GM12878 (cell line): ENCODE measurements around the gene KLHDC10. TPM values are rescaled to one million over a fixed set of nuclear protein-coding genes. Genes with fewer than 3 reads are reported as not detected.

Experiments
- CBX5 ChIP-seq: sonication (generic); IDR thresholded peaks from 2 replicates; pipeline ENCODE4 v1.6.1; 2016; ENCODE audit warnings: low read depth, moderate library complexity, mild to moderate bottlenecking, inconsistent platforms
- CREB1 ChIP-seq: IDR thresholded peaks from 2 replicates; pipeline ENCODE4 v1.6.1; 2012; ENCODE audit warnings: low read depth, mild to moderate bottlenecking, inconsistent platforms
- DPF2 ChIP-seq: fragments of 450-650 bp; IDR thresholded peaks from 2 replicates; pipeline ENCODE4 v1.6.1; 2017; ENCODE audit warnings: mild to moderate bottlenecking
- EZH2 ChIP-seq: IDR thresholded peaks from 2 replicates; pipeline ENCODE4 v1.6.1; 2012; ENCODE audit warnings: low read depth, mild to moderate bottlenecking, control low read depth, inconsistent platforms, low read length, borderline replicate concordance; ENCODE audit not compliant: control insufficient read depth
- KLF5 ChIP-seq: fragments of 450-650 bp; IDR thresholded peaks from 2 replicates; pipeline ENCODE4 v1.6.1; 2014; ENCODE audit warnings: mild to moderate bottlenecking; ENCODE audit not compliant: partially characterized antibody
- NFYB ChIP-seq: IDR thresholded peaks from 2 replicates; pipeline ENCODE4 v1.6.1; 2011; ENCODE audit warnings: low read depth, mild to moderate bottlenecking, low read length, improper control_type of control experiment, moderate library complexity; ENCODE audit not compliant: insufficient read depth
- NR2C1 ChIP-seq: fragments of 450-650 bp; IDR thresholded peaks from 2 replicates; pipeline ENCODE4 v1.6.1; 2017; ENCODE audit warnings: antibody characterized with exemption, mild to moderate bottlenecking, moderate library complexity
- PML ChIP-seq: IDR thresholded peaks from 2 replicates; pipeline ENCODE4 v1.6.1; 2012; ENCODE audit warnings: low read length, inconsistent platforms
- POLR2A ChIP-seq: IDR thresholded peaks from 2 replicates; pipeline ENCODE4 v1.6.1; 2011; ENCODE audit warnings: low read depth, mild to moderate bottlenecking, low read length
- POLR2AphosphoS2 ChIP-seq: IDR thresholded peaks from 2 replicates; pipeline ENCODE4 v1.6.1; 2011; ENCODE audit warnings: low read depth, mild to moderate bottlenecking, low read length, improper control_type of control experiment, moderate library complexity
- POU2F2 ChIP-seq: IDR thresholded peaks from 3 replicates; pipeline ENCODE4 v1.6.1; 2011; ENCODE audit warnings: low read depth, mild to moderate bottlenecking, low read length, borderline replicate concordance
- SMARCA5 ChIP-seq: fragments of 450-650 bp; IDR thresholded peaks from 2 replicates; pipeline ENCODE4 v1.6.1; 2017; ENCODE audit warnings: mild to moderate bottlenecking
- TBL1XR1 ChIP-seq: IDR thresholded peaks from 2 replicates; pipeline ENCODE4 v1.6.1; 2012; ENCODE audit warnings: low read depth, low read length, improper control_type of control experiment
- TCF7 ChIP-seq: IDR thresholded peaks from 2 replicates; pipeline ENCODE4 v1.6.1; 2014; ENCODE audit warnings: antibody characterized with exemption, borderline replicate concordance
- YY1 ChIP-seq: IDR thresholded peaks from 2 replicates; pipeline ENCODE4 v1.6.1; 2011; ENCODE audit warnings: low read depth, mild to moderate bottlenecking, low read length
- ZNF217 ChIP-seq: fragments of 450-650 bp; IDR thresholded peaks from 2 replicates; pipeline ENCODE4 v1.6.1; 2017; ENCODE audit warnings: antibody characterized with exemption, mild to moderate bottlenecking
- ZNF24 ChIP-seq: fragments of 450-650 bp; IDR thresholded peaks from 2 replicates; pipeline ENCODE4 v1.6.1; 2017; ENCODE audit warnings: antibody characterized with exemption, mild to moderate bottlenecking
- polyA plus RNA-seq, 11 experiments: library from polyadenylated mRNA; depleted of rRNA in 4 of 11; unstranded in 6 of 11; stranded (reverse) in 5 of 11; fragments of >200 nt; fragmentation: Nextera tagmentation in 4 of 11; fragmentation: Illumina TruSeq in 1 of 11; extraction: Ambion mirVana in 4 of 11; extraction: Trizol in 1 of 11; gene quantifications; 1 replicate in 1 of 11; 2 replicates in 10 of 11; pipeline versions ENCODE4 v1.2.1 to v1.2.3, GENCODE V29; 2011 to 2016; ENCODE audit warnings: inconsistent platforms in 2 of 11, missing spikeins in 2 of 11, low read depth in 1 of 11
- total RNA-seq, 4 experiments: library from RNA; depleted of rRNA in 3 of 4; stranded (reverse); fragments of >200 nt in 3 of 4; fragmentation: Illumina TruSeq in 1 of 4; extraction: Trizol in 1 of 4; gene quantifications; 2 replicates each; pipeline versions ENCODE4 v1.2.1 to v1.2.3, GENCODE V29; 2013 to 2021
- TF ChIP-seq, protein P1 (sequence below): IDR thresholded peaks from 2 replicates; pipeline ENCODE4 v1.6.1; 2011; ENCODE audit warnings: low read depth, mild to moderate bottlenecking, low read length, moderate library complexity, borderline replicate concordance; ENCODE audit errors: extremely low read depth
- TF ChIP-seq, protein P2 (sequence below): IDR thresholded peaks from 2 replicates; pipeline ENCODE4 v1.6.1; 2012; ENCODE audit warnings: low read length, inconsistent platforms
- TF ChIP-seq, protein P3 (sequence below): fragments of 450-650 bp; conservative IDR thresholded peaks from 2 replicates; pipeline ENCODE4 v1.6.1; 2017; ENCODE audit warnings: mild to moderate bottlenecking, moderate library complexity
- TF ChIP-seq, protein P4 (sequence below): fragments of 450-650 bp; IDR thresholded peaks from 2 replicates; pipeline ENCODE4 v1.6.1; 2017; ENCODE audit warnings: mild to moderate bottlenecking, moderate library complexity
- TF ChIP-seq, protein P5 (sequence below): IDR thresholded peaks from 2 replicates; pipeline ENCODE4 v1.6.1; 2012; ENCODE audit warnings: low read depth, low read length, improper control_type of control experiment

Gene KLHDC10
- total and polyA plus RNA-seq, 10 of the 15 experiments (the other 5 are each of a cell fraction or from before 2014, with no cell fraction given), result 2.9 to 20.6 (median 9.4) TPM

DNA sequence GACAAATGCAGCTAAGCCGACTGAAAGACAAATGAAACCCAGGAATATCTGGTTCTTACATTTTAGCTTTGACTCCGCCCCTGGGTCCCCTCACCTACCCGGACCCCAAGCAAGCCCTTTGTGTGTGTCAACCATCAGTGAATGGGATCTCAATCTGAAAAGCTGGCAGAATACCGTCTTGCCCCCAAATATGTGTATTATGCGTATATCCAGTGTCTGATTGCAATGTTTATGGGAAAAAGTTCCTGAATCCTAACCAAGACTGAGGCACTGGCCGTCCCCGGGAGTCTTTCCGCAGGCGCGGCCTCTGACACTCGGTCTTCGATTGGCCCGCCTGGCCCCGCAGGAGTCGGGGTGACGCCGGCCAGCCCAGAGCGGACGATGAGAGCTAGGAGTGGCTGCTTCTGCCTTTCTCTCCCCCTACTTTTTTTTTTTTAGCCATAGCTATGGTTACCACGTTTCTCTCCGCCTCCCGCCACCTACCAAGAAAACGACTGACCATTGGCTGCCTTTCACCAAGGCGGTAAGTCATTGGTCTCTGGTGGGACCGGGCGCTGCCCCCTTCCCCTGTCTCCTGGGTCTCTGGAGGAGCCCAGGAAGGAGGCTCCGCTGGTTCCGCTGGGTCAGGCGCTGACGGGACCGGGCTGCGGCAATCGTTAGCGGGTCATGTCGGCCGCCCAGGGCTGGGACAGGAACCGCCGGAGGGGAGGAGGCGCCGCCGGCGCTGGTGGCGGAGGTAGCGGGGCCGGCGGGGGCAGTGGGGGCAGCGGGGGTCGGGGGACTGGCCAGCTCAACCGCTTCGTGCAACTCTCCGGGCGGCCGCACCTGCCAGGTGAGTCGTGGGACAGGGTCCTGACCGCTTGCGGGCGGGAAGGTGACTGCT lies at the start of gene KLHDC10 (continued):
- TF ChIP-seq ZNF24, result no peak
- peak; percentile 89 for TF ChIP-seq CREB1
- peak; percentile 91 for TF ChIP-seq YY1
- peak; percentile 90 for TF ChIP-seq KLF5
- TF ChIP-seq, protein P1, sequence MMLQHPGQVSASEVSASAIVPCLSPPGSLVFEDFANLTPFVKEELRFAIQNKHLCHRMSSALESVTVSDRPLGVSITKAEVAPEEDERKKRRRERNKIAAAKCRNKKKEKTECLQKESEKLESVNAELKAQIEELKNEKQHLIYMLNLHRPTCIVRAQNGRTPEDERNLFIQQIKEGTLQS, result no peak
- no peak for TF ChIP-seq EZH2
- no peak for TF ChIP-seq ZNF217
- peak; percentile 74 for TF ChIP-seq POLR2A
- TF ChIP-seq POU2F2, result no peak
- TF ChIP-seq POLR2AphosphoS2, result peak; percentile 83; the same call in 1 of the 2 replicates
- TF ChIP-seq, protein P2, sequence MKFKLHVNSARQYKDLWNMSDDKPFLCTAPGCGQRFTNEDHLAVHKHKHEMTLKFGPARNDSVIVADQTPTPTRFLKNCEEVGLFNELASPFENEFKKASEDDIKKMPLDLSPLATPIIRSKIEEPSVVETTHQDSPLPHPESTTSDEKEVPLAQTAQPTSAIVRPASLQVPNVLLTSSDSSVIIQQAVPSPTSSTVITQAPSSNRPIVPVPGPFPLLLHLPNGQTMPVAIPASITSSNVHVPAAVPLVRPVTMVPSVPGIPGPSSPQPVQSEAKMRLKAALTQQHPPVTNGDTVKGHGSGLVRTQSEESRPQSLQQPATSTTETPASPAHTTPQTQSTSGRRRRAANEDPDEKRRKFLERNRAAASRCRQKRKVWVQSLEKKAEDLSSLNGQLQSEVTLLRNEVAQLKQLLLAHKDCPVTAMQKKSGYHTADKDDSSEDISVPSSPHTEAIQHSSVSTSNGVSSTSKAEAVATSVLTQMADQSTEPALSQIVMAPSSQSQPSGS, result no peak
- TF ChIP-seq, protein P3, sequence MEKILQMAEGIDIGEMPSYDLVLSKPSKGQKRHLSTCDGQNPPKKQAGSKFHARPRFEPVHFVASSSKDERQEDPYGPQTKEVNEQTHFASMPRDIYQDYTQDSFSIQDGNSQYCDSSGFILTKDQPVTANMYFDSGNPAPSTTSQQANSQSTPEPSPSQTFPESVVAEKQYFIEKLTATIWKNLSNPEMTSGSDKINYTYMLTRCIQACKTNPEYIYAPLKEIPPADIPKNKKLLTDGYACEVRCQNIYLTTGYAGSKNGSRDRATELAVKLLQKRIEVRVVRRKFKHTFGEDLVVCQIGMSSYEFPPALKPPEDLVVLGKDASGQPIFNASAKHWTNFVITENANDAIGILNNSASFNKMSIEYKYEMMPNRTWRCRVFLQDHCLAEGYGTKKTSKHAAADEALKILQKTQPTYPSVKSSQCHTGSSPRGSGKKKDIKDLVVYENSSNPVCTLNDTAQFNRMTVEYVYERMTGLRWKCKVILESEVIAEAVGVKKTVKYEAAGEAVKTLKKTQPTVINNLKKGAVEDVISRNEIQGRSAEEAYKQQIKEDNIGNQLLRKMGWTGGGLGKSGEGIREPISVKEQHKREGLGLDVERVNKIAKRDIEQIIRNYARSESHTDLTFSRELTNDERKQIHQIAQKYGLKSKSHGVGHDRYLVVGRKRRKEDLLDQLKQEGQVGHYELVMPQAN, result peak; percentile 10; the same call in 1 of the 2 replicates
- no peak for TF ChIP-seq DPF2
- TF ChIP-seq, protein P4, sequence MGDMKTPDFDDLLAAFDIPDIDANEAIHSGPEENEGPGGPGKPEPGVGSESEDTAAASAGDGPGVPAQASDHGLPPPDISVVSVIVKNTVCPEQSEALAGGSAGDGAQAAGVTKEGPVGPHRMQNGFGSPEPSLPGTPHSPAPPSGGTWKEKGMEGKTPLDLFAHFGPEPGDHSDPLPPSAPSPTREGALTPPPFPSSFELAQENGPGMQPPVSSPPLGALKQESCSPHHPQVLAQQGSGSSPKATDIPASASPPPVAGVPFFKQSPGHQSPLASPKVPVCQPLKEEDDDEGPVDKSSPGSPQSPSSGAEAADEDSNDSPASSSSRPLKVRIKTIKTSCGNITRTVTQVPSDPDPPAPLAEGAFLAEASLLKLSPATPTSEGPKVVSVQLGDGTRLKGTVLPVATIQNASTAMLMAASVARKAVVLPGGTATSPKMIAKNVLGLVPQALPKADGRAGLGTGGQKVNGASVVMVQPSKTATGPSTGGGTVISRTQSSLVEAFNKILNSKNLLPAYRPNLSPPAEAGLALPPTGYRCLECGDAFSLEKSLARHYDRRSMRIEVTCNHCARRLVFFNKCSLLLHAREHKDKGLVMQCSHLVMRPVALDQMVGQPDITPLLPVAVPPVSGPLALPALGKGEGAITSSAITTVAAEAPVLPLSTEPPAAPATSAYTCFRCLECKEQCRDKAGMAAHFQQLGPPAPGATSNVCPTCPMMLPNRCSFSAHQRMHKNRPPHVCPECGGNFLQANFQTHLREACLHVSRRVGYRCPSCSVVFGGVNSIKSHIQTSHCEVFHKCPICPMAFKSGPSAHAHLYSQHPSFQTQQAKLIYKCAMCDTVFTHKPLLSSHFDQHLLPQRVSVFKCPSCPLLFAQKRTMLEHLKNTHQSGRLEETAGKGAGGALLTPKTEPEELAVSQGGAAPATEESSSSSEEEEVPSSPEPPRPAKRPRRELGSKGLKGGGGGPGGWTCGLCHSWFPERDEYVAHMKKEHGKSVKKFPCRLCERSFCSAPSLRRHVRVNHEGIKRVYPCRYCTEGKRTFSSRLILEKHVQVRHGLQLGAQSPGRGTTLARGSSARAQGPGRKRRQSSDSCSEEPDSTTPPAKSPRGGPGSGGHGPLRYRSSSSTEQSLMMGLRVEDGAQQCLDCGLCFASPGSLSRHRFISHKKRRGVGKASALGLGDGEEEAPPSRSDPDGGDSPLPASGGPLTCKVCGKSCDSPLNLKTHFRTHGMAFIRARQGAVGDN, result no peak
- peak; percentile 87 for TF ChIP-seq NFYB
- no peak; the same call in 1 of the 2 replicates for TF ChIP-seq TCF7
- TF ChIP-seq TBL1XR1, result peak; percentile 49; the same call in 1 of the 2 replicates
- peak; percentile 71; the same call in 1 of the 2 replicates for TF ChIP-seq CBX5
- TF ChIP-seq, protein P5, sequence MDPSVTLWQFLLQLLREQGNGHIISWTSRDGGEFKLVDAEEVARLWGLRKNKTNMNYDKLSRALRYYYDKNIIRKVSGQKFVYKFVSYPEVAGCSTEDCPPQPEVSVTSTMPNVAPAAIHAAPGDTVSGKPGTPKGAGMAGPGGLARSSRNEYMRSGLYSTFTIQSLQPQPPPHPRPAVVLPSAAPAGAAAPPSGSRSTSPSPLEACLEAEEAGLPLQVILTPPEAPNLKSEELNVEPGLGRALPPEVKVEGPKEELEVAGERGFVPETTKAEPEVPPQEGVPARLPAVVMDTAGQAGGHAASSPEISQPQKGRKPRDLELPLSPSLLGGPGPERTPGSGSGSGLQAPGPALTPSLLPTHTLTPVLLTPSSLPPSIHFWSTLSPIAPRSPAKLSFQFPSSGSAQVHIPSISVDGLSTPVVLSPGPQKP, result peak; percentile 65; the same call in 1 of the 2 replicates
- TF ChIP-seq NR2C1, result 0 out of 2 replicates have a peak, but pooled peaks have one; percentile 13
- TF ChIP-seq SMARCA5, result no peak
- TF ChIP-seq PML, result peak; percentile 39; the same call in 1 of the 2 replicates
